HG02588 (cell line): ENCODE measurements around the gene SPECC1.
"Not testable (repeated sequence)": the region's sequence is repeated elsewhere in the genome, so short reads cannot be mapped to it uniquely, and the experiment has no call there.

ENCODE experiments used
- ATAC-seq: cut with Tn5 transposase; IDR thresholded peaks from one replicate; pipeline ENCODE4 v1.9.1; 2021; ENCODE audit warnings: mild to moderate bottlenecking, moderate library complexity; ENCODE audit not compliant: unreplicated experiment

Gene SPECC1

GRCh38 chr17:20091174-20092029 lies 82.2 kb downstream of the SPECC1 start:
- ATAC-seq, result no peak

- ATAC-seq, result no peak
These were observed 83.2 kb downstream of the SPECC1 start for GRCh38 chr17:20092261-20092867.

GRCh38 chr17:20092973-20093626 lies 83.9 kb downstream of the SPECC1 start:
- ATAC-seq, result no peak

- ATAC-seq, result no peak
These were observed 85.6 kb downstream of the SPECC1 start for GRCh38 chr17:20094777-20095176.

- ATAC-seq, result no peak
These were observed 86.3 kb downstream of the SPECC1 start for GRCh38 chr17:20095336-20096080.

GRCh38 chr17:20096430-20096829 lies 87.3 kb downstream of the SPECC1 start:
- no peak for ATAC-seq

- ATAC-seq, result no peak
These were observed 88.2 kb downstream of the SPECC1 start for GRCh38 chr17:20097330-20097729.

GRCh38 chr17:20098314-20098713 lies 89.2 kb downstream of the SPECC1 start:
- ATAC-seq, result no peak

GRCh38 chr17:20100806-20101205 lies 91.6 kb downstream of the SPECC1 start:
- ATAC-seq, result not testable (repeated sequence)

- no peak for ATAC-seq
These were observed 94.6 kb downstream of the SPECC1 start for GRCh38 chr17:20103454-20104446.

GRCh38 chr17:20105539-20106280 lies 96.6 kb downstream of the SPECC1 start:
- no peak for ATAC-seq

- not testable (repeated sequence) for ATAC-seq
These were observed 97.3 kb downstream of the SPECC1 start for GRCh38 chr17:20106446-20106845.

GRCh38 chr17:20109076-20109475 lies 99.9 kb downstream of the SPECC1 start:
- no peak for ATAC-seq

- no peak for ATAC-seq
These were observed 102.4 kb downstream of the SPECC1 start for GRCh38 chr17:20111538-20111937.

- no peak for ATAC-seq
These were observed 105.3 kb downstream of the SPECC1 start for GRCh38 chr17:20114466-20114865.

GRCh38 chr17:20116683-20117309 lies 107.6 kb downstream of the SPECC1 start:
- no peak for ATAC-seq

- no peak for ATAC-seq
These were observed 109.1 kb downstream of the SPECC1 start for GRCh38 chr17:20118280-20118679.

GRCh38 chr17:20120836-20121235 lies 111.7 kb downstream of the SPECC1 start:
- ATAC-seq, result no peak
